Tibial artery (tissue), 4 donors: ENCODE data around the gene LPP.

Source experiments
- DNase-seq, 2 donors: peaks; one replicate each; pipeline ENCODE4 v3.0.0-alpha.2; 2019
- H3K27ac ChIP-seq, 2 donors: fragments of 200-600 bp; sonication (generic) in 1 of 2; 1 replicate in 1 of 2; 2 replicates in 1 of 2; pipeline ENCODE4 v1.5.1; 2018 to 2019; ENCODE audit warnings: mild to moderate bottlenecking in 1 of 2
- H3K27me3 ChIP-seq, 2 donors: fragments of 200-600 bp; sonication (generic) in 1 of 2; one replicate each; pipeline versions ENCODE4 v1.5.1 to v1.6.0; 2016 to 2019
- H3K36me3 ChIP-seq, 3 donors: fragments of 200-600 bp; sonication (generic) in 2 of 3; one replicate each; pipeline ENCODE4 v1.5.1; 2016 to 2019; ENCODE audit warnings: mild to moderate bottlenecking in 2 of 3
- H3K4me1 ChIP-seq, 4 donors: fragments of 200-600 bp; sonication (generic) in 2 of 4; 1 replicate in 3 of 4; 2 replicates in 1 of 4; pipeline ENCODE4 v1.5.1; 2016 to 2019
- H3K4me3 ChIP-seq, 2 donors: fragments of 200-600 bp; sonication (generic) in 1 of 2; 1 replicate in 1 of 2; 2 replicates in 1 of 2; pipeline ENCODE4 v1.5.1; 2018 to 2019; ENCODE audit warnings: mild to moderate bottlenecking in 2 of 2
- H3K9me3 ChIP-seq, 3 donors: fragments of 200-600 bp; sonication (generic) in 1 of 3; one replicate each; pipeline ENCODE4 v1.5.1; 2016 to 2019
- intact Hi-C: fragments of 100-400 bp; cut with DNase I; formaldehyde crosslinking; loops from one replicate; pipeline ENCODE4 v1.15.0; 2023; ENCODE audit warnings: low total_unique reads
- TF ChIP-seq, protein P1 (sequence below), 2 experiments: fragments of 200-600 bp in 1 of 2; fragments of 450-650 bp in 1 of 2; IDR thresholded peaks; one replicate each; pipeline ENCODE4 v1.5.1; 2017 to 2019; ENCODE audit warnings: antibody characterized with exemption in 2 of 2, mild to moderate bottlenecking in 1 of 2, moderate library complexity in 1 of 2

The LPP gene

DNA sequence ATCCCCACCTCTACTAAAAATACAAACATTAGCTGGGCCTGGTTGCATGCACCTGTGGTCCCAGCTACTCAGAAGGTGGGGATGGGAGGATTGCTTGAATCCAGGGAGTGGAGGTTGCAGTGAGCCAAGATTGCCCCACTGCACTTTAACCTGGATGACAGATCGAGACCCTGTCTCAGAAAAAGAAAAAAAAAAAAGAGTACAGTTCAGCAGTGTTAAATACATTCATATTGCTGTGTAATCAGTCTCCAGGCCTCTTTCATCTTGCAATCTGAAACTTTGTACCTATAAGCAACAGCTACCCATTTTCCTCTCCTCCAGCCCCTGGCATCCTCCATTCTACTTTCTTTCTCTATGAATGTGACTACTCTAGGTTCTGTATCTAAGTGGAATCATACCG lies 61.2 kb downstream of the LPP start:
- Histone ChIP-seq H3K36me3 (peaks cover 0 to 6% (median 4%) of the 10 kb centered on the region in 3 donors), H3K4me3 (peak overlapping the region; percentile 50 to 54), H3K27me3 (no peaks in the 10 kb centered on the region), H3K4me1 (peaks cover 0 to 96% (median 45%) of the 10 kb centered on the region in 4 donors), H3K9me3 (no peaks in the 10 kb centered on the region), H3K27ac (peak overlapping the region; percentile 87 to 94)
- no peak for DNase-seq
- intact Hi-C loops = loop anchor here (5.0 to 10.0 kb wide), 2 partner anchors 47 to 470 kb away; partner anchors contain the start of gene BCL6
- TF ChIP-seq, protein P1, sequence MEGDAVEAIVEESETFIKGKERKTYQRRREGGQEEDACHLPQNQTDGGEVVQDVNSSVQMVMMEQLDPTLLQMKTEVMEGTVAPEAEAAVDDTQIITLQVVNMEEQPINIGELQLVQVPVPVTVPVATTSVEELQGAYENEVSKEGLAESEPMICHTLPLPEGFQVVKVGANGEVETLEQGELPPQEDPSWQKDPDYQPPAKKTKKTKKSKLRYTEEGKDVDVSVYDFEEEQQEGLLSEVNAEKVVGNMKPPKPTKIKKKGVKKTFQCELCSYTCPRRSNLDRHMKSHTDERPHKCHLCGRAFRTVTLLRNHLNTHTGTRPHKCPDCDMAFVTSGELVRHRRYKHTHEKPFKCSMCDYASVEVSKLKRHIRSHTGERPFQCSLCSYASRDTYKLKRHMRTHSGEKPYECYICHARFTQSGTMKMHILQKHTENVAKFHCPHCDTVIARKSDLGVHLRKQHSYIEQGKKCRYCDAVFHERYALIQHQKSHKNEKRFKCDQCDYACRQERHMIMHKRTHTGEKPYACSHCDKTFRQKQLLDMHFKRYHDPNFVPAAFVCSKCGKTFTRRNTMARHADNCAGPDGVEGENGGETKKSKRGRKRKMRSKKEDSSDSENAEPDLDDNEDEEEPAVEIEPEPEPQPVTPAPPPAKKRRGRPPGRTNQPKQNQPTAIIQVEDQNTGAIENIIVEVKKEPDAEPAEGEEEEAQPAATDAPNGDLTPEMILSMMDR (IDR thresholded peaks at IDR 0.05) = no peak

DNA sequence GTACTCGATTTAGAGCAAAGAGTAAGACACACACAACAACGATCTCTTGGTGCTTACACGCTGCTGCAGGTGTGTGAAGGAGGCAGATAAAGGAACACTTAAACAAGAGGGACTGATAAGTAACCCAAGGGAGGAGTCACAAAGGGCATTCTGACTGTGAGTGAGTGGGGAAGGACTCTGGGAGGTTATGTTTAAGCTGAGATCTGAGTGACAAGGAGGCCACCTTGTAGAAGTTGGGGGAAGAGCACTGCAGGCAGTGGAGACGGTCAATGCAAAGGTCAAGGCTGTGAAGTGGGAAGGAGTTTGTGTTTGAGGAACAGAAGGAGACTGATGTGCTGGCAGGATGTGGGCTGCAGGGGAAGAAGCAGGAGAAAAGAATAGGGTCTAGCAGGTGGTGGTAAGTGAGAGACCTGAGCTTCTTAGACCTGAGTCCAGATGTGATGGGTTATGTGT lies 63.1 kb downstream of the LPP start:
- no peak for DNase-seq
- intact Hi-C loops = loop anchor here (5.0 to 10.0 kb wide), 2 partner anchors 45 to 472 kb away; partner anchors contain the start of gene BCL6
- peak overlapping the region; percentile 87 to 94 for H3K27ac ChIP-seq
- TF ChIP-seq, protein P1 (IDR thresholded peaks at IDR 0.05) = no peak
- H3K9me3 ChIP-seq = no peaks in the 10 kb centered on the region
- peaks cover 0 to 96% (median 46%) of the 10 kb centered on the region in 4 donors for H3K4me1 ChIP-seq
- H3K4me3 ChIP-seq = peak overlapping the region; percentile 50 to 54
- H3K36me3 ChIP-seq = peaks cover 0 to 4% (median 0%) of the 10 kb centered on the region in 3 donors
- H3K27me3 ChIP-seq = no peaks in the 10 kb centered on the region

DNA sequence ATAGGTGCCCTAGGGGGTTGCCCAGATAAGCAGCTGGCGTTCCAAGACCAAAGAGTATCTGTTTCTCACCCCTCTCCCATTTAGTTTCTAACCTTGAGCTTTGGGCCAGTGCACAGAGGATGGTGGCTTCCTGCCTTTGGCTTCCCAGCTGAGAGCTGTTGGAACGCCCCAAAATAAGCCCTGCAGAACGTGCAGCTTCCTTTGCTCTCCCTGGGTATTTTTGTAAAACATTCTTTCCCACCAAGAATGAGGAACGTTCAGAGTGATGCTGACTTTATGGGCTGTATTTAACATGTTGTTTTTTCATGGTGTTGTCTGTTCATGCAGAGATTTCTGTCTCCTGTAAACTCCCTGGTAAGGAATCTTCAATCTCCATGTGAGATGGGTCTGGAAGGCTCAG lies 63.8 kb downstream of the LPP start:
- intact Hi-C loops = loop anchor here (5.0 to 10.0 kb wide), 2 partner anchors 45 to 473 kb away; partner anchors contain the start of gene BCL6
- no peak for DNase-seq
- peaks cover 0 to 4% (median 0%) of the 10 kb centered on the region in 3 donors for H3K36me3 ChIP-seq
- H3K27ac ChIP-seq = peak overlapping the region; percentile 87 to 94
- H3K9me3 ChIP-seq = no peaks in the 10 kb centered on the region
- H3K27me3 ChIP-seq = no peaks in the 10 kb centered on the region
- H3K4me1 ChIP-seq = peaks cover 0 to 98% (median 48%) of the 10 kb centered on the region in 4 donors
- TF ChIP-seq, protein P1 (IDR thresholded peaks at IDR 0.05) = no peak
- peak overlapping the region; percentile 50 to 54 for H3K4me3 ChIP-seq

DNA sequence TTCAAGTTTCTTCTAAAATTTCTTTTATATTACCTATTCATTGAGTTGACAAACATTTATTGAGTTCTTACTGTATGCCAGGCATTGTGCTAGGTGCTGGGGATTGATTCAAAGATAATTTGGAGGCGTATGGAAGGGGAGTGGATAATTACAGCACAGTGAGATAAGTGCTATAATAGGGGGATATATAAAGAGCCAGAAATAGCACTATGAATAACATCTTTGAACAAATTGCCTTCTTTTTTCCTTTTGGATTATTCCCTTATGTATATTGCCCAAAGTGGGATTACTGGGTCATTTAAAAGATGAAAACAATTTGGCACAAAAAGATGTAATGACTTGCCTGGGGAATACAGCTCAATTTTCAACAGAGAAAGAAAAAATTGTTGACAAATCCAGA lies 64.6 kb downstream of the LPP start:
- Histone ChIP-seq H3K36me3 (peaks cover 0 to 4% (median 0%) of the 10 kb centered on the region in 3 donors), H3K4me1 (peaks cover 0 to 98% (median 57%) of the 10 kb centered on the region in 4 donors), H3K9me3 (no peaks in the 10 kb centered on the region), H3K4me3 (peak overlapping the region in 1 of 2 donors; percentile 50), H3K27ac (peak overlapping the region; percentile 87 to 94), H3K27me3 (no peaks in the 10 kb centered on the region)
- TF ChIP-seq, protein P1 (IDR thresholded peaks at IDR 0.05) = no peak
- intact Hi-C loops = loop anchor here (5.0 to 10.0 kb wide), 2 partner anchors 44 to 474 kb away; partner anchors contain the start of gene BCL6
- DNase-seq = no peak

DNA sequence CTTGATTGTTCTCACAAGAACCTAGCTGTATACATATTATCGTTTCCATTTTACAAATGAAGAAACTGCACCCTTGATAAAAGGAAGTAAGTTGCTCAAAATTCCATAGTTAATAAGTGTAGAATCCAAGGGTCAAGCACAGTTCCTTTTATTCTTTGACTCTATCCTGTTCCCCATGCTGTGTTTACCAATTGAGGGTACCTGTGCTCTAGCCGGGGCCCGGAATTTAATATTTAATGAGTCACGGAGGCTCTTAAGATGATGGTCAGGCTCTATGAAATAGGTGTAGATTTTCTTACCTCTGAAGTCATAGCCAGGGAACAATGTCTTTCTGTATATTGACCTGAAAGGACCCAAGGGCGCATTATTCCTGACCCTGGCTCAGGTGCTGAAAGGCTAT lies 65.2 kb downstream of the LPP start:
- Histone ChIP-seq H3K4me3 (peak overlapping the region in 1 of 2 donors; percentile 50), H3K9me3 (no peaks in the 10 kb centered on the region), H3K4me1 (peaks cover 0 to 100% (median 62%) of the 10 kb centered on the region in 4 donors), H3K27me3 (no peaks in the 10 kb centered on the region), H3K27ac (peak overlapping the region; percentile 87 to 94), H3K36me3 (peaks cover 0 to 4% (median 0%) of the 10 kb centered on the region in 3 donors)
- TF ChIP-seq, protein P1 (IDR thresholded peaks at IDR 0.05) = no peak
- DNase-seq = no peak
- intact Hi-C loops = loop anchor here (5.0 to 10.0 kb wide), 2 partner anchors 43 to 474 kb away; partner anchors contain the start of gene BCL6
